GM13977 (cell line): ENCODE measurements around the gene NR2C2.

Experiments
- DNase-seq: peaks from one replicate; pipeline ENCODE4 v3.0.0; 2012; ENCODE audit warnings: low spot score
- in situ Hi-C: fragments of 300-500 bp; cut with MboI; formaldehyde crosslinking; loops from one replicate; pipeline ENCODE4 v1.12.0; 2022; ENCODE audit warnings: low sequenced_read_pairs, low pct_unique_long_range_greater_than_20kb, mixed read lengths, inconsistent platforms; ENCODE audit not compliant: unreplicated experiment
- TF ChIP-seq, protein P1 (sequence below): IDR thresholded peaks from 2 replicates; pipeline ENCODE4 v1.5.1; 2012; ENCODE audit warnings: mild to moderate bottlenecking, control low read depth; ENCODE audit not compliant: insufficient read depth; ENCODE audit errors: extremely low read depth, missing control alignments

The NR2C2 gene

DNA sequence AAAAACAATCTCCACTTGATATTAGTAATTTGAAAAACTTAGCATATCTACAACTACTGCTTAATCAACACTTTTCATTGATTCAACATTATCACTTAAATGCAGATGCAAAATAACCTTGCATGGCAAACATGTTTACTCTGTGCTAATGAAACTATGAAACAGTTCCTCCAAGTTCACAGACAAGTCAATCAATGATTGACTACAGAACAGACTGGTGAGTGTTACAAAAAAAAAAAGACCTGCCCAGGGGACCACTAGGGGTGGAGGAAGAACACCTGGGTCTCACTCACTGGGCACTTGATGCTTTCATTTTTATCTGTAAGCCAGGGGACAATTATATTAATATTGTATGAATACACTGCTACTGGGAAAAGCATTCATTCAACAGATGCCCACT is 4.3 kb upstream of the NR2C2 start:
- in situ Hi-C loops = no loop called here
- TF ChIP-seq, protein P1, sequence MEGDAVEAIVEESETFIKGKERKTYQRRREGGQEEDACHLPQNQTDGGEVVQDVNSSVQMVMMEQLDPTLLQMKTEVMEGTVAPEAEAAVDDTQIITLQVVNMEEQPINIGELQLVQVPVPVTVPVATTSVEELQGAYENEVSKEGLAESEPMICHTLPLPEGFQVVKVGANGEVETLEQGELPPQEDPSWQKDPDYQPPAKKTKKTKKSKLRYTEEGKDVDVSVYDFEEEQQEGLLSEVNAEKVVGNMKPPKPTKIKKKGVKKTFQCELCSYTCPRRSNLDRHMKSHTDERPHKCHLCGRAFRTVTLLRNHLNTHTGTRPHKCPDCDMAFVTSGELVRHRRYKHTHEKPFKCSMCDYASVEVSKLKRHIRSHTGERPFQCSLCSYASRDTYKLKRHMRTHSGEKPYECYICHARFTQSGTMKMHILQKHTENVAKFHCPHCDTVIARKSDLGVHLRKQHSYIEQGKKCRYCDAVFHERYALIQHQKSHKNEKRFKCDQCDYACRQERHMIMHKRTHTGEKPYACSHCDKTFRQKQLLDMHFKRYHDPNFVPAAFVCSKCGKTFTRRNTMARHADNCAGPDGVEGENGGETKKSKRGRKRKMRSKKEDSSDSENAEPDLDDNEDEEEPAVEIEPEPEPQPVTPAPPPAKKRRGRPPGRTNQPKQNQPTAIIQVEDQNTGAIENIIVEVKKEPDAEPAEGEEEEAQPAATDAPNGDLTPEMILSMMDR = no peak
- no peak for DNase-seq

GRCh38 chr3:14946236-14946635 is 1.1 kb upstream of the NR2C2 start:
- DNase-seq = no peak
- in situ Hi-C loops = no loop called here
- TF ChIP-seq, protein P1 = no peak

DNA sequence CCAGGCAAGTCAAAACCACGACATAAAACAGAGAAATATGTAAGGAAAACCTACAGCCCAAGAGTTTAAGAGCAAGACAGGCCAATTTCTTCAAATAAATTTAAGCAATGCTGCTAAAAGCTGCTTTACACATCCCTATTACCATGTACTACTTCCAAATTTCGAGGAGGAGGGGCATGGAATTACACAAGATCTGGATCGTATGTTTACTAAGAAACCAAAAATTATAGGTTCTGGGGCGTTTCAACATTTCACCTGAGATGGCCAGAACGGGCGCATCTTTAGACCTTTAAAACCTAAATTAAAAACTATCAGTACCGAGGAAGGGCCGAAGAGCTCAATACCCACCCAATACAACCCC is 664 bp upstream of the NR2C2 start:
- in situ Hi-C loops = no loop called here
- DNase-seq = no peak
- TF ChIP-seq, protein P1 = no peak

DNA sequence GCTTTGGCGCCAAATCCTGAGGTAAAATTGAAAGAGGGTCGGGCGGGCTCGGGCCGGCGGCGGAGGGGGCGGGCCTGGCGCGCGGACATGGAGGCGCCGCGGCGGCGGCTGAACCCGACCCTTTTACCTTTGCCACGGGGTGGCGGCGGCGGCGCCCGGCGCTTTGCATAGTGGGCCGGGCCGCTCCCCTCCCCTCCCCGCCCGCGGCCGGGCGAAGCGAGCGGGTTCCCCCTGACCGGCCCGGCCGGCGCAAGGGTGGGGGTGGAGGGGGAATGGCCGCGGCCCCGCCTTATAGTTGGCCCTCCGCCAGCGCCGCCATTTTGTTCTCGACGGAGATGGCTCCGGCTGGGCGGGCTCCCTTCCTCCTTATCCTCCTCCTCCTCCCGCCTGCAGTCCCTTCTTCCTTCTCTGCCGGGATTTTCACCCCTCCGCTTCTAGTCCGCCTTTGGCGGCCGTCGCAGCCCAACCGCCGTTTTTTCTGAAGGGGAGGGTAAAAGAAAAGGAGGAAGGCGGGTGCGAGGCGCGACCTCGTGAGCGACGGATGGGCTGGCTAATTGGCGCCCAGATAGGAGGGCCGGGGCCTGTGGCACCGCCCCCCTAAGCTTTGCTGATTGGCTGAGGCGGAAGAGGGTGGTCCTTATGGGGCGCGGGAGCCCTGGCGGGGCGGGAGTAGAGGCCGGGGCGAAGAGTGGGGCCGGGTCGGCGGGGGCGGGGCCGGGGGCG is 664 bp downstream of the NR2C2 start:
- peak; percentile 99 for DNase-seq
- in situ Hi-C loops = no loop called here
- TF ChIP-seq, protein P1 = no peak

GRCh38 chr3:14948609-14949038 is 1.2 kb downstream of the NR2C2 start:
- in situ Hi-C loops = no loop called here
- TF ChIP-seq, protein P1 = no peak
- no peak for DNase-seq

DNA sequence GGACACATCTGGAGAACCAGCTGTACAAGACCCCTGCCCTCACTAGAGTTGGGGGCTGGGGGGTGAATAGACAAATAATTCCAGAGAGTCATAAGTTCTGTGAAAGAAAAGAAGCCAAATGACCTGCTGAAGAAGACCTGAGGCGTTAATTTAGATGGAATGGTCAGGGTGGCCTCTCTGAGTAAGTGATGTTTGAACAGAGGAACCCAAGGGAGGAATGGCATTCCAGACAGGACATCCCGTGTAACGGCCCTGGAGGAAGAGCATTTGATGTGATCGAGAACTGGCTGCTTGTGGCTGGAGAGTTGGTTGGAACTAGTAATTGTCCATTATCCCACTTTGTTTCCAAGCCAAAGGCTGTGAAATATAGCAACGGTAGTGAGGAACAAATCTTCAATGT is 1.7 kb downstream of the NR2C2 start:
- DNase-seq = no peak
- TF ChIP-seq, protein P1 = no peak
- in situ Hi-C loops = no loop called here
